GM18867 (cell line): ENCODE results near the gene ANGPTL2.
"Not testable (repeated sequence)": the region's sequence is repeated elsewhere in the genome, so short reads cannot be mapped to it uniquely, and the experiment has no call there.

Source experiments
- ATAC-seq: cut with Tn5 transposase; IDR thresholded peaks from one replicate; pipeline ENCODE4 v1.9.1; 2021; ENCODE audit warnings: mild to moderate bottlenecking, moderate library complexity; ENCODE audit not compliant: unreplicated experiment

The ANGPTL2 gene

GRCh38 chr9:127122176-127123063, at the start of gene ANGPTL2:
Gene ANGPTL2 (minus strand): TSS chr9:127122635. CDS start chr9:127108731, 13,904 bp downstream.
- no peak for ATAC-seq

GRCh38 chr9:127171348-127171747, 48.9 kb upstream of the ANGPTL2 start:
- ATAC-seq, result not testable (repeated sequence)

GRCh38 chr9:127170652-127171051, 48.2 kb upstream of the ANGPTL2 start:
- ATAC-seq, result no peak

GRCh38 chr9:127170103-127170502, 47.7 kb upstream of the ANGPTL2 start:
- ATAC-seq, result no peak

GRCh38 chr9:127169575-127169883, 47.1 kb upstream of the ANGPTL2 start:
- no peak for ATAC-seq

- ATAC-seq, result no peak
These were observed 46.5 kb upstream of the ANGPTL2 start for GRCh38 chr9:127168756-127169574.

- ATAC-seq, result no peak
These were observed 45.3 kb upstream of the ANGPTL2 start for GRCh38 chr9:127167560-127168326.

- peak; percentile 72 for ATAC-seq
These were observed 44.5 kb upstream of the ANGPTL2 start for GRCh38 chr9:127166651-127167524.

GRCh38 chr9:127166111-127166510, 43.7 kb upstream of the ANGPTL2 start:
- ATAC-seq, result no peak

GRCh38 chr9:127165116-127165515, 42.7 kb upstream of the ANGPTL2 start:
- no peak for ATAC-seq

- ATAC-seq, result no peak
These were observed 41.0 kb upstream of the ANGPTL2 start for GRCh38 chr9:127163409-127163808.

GRCh38 chr9:127162864-127163365, 40.5 kb upstream of the ANGPTL2 start:
- no peak for ATAC-seq

- no peak for ATAC-seq
These were observed 39.8 kb upstream of the ANGPTL2 start for GRCh38 chr9:127162046-127162863.

GRCh38 chr9:127161081-127161624, 38.7 kb upstream of the ANGPTL2 start:
- ATAC-seq, result no peak

- no peak for ATAC-seq
These were observed 37.6 kb upstream of the ANGPTL2 start for GRCh38 chr9:127159949-127160610.

GRCh38 chr9:127159325-127159801, 36.9 kb upstream of the ANGPTL2 start:
- ATAC-seq, result no peak

- no peak for ATAC-seq
These were observed 36.4 kb upstream of the ANGPTL2 start for GRCh38 chr9:127158786-127159324.
